IPS-18c (cell line): Measurements from ENCODE around the gene DNAH5.
"Not testable (repeated sequence)": the region's sequence is repeated elsewhere in the genome, so short reads cannot be mapped to it uniquely, and the experiment has no call there.

ENCODE experiments used
- H3K4me3 ChIP-seq: 2 replicates; pipeline ENCODE4 v1.7.0; 2013; ENCODE audit warnings: low read depth, mild to moderate bottlenecking, low read length, moderate library complexity; ENCODE audit not compliant: insufficient read depth
- H3K9me3 ChIP-seq: one replicate; pipeline ENCODE4 v1.6.1; 2013; ENCODE audit warnings: mild to moderate bottlenecking, low read length, moderate library complexity; ENCODE audit not compliant: control insufficient read depth, insufficient read depth

Gene DNAH5, protein sequence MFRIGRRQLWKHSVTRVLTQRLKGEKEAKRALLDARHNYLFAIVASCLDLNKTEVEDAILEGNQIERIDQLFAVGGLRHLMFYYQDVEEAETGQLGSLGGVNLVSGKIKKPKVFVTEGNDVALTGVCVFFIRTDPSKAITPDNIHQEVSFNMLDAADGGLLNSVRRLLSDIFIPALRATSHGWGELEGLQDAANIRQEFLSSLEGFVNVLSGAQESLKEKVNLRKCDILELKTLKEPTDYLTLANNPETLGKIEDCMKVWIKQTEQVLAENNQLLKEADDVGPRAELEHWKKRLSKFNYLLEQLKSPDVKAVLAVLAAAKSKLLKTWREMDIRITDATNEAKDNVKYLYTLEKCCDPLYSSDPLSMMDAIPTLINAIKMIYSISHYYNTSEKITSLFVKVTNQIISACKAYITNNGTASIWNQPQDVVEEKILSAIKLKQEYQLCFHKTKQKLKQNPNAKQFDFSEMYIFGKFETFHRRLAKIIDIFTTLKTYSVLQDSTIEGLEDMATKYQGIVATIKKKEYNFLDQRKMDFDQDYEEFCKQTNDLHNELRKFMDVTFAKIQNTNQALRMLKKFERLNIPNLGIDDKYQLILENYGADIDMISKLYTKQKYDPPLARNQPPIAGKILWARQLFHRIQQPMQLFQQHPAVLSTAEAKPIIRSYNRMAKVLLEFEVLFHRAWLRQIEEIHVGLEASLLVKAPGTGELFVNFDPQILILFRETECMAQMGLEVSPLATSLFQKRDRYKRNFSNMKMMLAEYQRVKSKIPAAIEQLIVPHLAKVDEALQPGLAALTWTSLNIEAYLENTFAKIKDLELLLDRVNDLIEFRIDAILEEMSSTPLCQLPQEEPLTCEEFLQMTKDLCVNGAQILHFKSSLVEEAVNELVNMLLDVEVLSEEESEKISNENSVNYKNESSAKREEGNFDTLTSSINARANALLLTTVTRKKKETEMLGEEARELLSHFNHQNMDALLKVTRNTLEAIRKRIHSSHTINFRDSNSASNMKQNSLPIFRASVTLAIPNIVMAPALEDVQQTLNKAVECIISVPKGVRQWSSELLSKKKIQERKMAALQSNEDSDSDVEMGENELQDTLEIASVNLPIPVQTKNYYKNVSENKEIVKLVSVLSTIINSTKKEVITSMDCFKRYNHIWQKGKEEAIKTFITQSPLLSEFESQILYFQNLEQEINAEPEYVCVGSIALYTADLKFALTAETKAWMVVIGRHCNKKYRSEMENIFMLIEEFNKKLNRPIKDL (N-terminal part only)

DNA sequence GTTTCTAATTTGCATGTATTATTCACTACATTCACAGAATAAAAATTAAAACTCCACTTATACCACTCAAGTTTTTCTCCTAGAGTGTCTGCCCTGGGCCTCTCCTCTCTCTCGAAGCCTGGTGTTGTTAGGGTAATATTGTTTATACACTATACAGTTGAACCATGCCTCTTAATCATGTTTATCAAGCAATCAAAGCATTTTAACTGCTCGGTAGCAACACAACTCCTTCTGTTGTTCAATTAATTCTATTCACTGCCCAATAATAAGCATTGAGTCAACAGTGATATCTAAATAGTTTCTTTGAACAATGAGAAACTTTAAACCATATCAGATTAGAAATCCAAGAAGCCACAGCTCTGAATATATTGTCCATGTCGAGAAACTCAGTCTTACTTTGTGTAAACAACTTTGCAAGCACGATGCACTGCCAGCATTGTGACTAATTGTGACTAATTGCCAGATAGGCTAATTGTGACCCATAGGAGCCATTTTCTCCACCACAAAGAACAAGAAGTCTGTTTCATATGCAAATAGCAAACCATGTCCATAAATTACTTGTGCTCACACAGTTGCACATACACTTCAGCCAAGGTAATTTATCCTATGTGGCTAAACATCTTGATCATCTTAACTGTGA lies at the start of gene DNAH5:
TSS of gene DNAH5 (minus strand) at position 129 of the 640 bp plus-strand sequence. CDS start 250 bp downstream, outside the sequence.
- no peak within 1 kb of the TSS for H3K4me3 ChIP-seq
- no peaks in the 10 kb centered on the region for H3K9me3 ChIP-seq

DNA sequence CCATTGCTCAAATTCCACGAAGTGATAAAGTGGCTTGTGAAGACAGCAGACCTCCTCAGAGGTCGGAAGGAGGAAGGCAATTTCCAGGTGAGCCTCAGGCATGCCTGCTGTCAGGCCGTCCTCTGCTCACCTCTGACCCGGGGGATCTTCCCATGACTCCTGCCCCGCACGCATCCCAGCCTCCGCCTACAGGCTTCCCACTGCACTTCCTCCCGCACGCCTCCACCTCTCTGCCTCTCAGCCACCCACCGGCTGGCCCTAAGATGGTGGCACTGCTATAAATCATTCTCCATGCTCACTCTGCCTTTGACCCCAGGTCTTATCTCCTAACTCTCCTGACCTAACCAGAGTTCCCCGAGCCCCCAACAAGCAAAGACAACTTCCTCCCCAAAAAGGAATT lies 49.4 kb upstream of the DNAH5 start:
- H3K9me3 ChIP-seq: peaks cover 7% of the 10 kb centered on the region

DNA sequence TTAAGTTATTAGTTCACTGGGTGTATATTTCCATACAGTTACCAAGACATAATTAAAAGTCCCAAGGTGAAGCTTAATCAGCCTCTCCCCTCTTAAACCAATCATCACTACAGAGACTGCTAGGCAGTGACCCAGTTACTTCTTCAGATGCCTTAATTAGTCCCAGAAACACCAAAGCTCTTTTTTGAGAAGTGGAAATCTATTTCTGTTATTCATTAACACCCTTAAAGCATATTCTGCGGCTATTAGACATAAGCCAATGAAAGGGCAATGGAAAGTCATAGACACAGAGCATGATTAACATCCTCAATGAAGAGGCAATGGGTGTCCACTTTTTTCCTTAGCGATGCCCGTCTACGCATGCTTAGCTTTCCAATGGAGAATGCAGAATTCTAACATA lies 48.3 kb upstream of the DNAH5 start:
- H3K4me3 ChIP-seq: no peak overlapping the region
- H3K9me3 ChIP-seq: peaks cover 4% of the 10 kb centered on the region

More for the DNA sequence above, 49.4 kb upstream of the DNAH5 start:
- no peak overlapping the region for H3K4me3 ChIP-seq

GRCh38 chr5:13991365-13991764 lies 46.9 kb upstream of the DNAH5 start:
- Histone ChIP-seq H3K9me3 (no peaks in the 10 kb centered on the region), H3K4me3 (no peak overlapping the region)

DNA sequence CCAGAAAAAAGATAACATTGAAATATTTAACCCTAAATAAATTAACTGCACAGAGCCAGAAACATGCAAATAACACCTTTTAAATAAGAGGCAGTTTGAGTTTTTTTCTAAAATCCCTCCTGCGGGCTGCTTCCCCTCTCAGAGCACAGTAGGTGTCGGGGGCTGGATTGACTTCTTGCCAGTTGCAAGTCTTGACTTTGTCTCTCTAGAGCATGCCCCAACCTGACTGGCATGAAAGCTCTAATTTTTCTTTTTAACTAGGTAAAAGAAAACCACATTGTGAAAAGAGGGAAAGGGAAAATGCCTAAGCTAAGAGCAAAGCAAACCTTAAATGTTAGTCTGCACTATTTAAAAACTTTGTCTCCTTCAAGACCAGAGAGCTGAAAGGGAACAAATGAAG lies 46.4 kb upstream of the DNAH5 start:
- Histone ChIP-seq H3K4me3 (no peak overlapping the region), H3K9me3 (no peaks in the 10 kb centered on the region)

DNA sequence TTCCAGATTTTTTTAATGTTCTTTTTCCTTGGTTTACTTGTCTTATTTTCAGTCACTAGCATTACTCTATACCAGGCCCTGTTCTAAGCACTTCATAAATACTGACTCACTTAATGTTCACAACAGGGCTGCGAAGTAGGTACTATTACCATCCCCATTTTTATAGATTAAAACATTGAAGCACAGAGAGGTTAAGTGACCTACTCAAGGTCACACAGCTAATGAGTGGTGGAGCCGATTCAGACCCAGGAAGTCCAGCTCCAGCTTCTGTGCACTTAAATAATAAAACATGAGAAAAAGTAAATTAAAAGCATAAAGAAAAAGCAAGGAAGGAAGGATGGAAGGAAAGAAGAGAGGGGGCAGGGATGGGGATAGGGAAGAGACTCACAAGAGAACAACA lies 45.3 kb upstream of the DNAH5 start:
- Histone ChIP-seq H3K4me3 (no peak overlapping the region), H3K9me3 (no peaks in the 10 kb centered on the region)

DNA sequence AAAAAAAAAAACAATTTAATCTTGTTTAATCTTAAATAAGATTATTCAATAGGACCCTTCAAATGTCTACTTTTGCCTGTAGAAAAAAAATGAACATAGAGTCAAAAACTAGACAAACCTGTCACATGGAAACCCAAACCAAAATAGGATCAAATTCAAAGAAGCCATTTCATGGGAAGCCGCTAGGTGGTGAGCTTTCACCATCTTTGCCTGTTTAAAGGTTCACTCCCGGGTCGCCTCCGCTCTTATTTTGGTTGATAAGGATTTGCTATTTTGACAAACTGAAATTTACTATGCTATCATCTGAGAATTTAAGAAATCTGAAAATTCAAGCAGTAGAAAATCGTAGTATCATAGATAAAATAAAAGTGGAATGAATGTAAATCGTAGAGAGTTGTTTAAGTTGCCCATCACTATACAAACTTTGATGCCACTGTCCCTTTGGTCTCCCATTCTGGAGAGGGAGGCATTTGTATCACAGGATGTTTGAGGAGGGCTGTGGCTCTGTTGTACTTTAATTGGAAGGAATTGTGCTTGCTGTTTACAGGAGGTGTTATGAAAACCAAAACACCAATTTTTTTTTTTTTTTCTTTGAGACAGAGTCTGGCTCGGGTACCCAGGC lies 43.5 kb upstream of the DNAH5 start:
- H3K4me3 ChIP-seq: no peak overlapping the region

GRCh38 chr5:13985731-13986418 lies 41.4 kb upstream of the DNAH5 start:
- H3K4me3 ChIP-seq: no peak overlapping the region

More for the DNA sequence above, 43.5 kb upstream of the DNAH5 start:
- H3K9me3 ChIP-seq: no peaks in the 10 kb centered on the region

GRCh38 chr5:13984888-13985287 lies 40.4 kb upstream of the DNAH5 start:
- H3K9me3 ChIP-seq, H3K4me3 ChIP-seq: not testable (repeated sequence)

More at GRCh38 chr5:13985731-13986418, 41.4 kb upstream of the DNAH5 start:
- no peaks in the 10 kb centered on the region for H3K9me3 ChIP-seq

- no peak overlapping the region for H3K4me3 ChIP-seq
Observed at GRCh38 chr5:13976867-13977830, 32.7 kb upstream of the DNAH5 start.

GRCh38 chr5:13976223-13976622 lies 31.7 kb upstream of the DNAH5 start:
- Histone ChIP-seq H3K4me3 (no peak overlapping the region), H3K9me3 (peaks cover 2% of the 10 kb centered on the region)

More at GRCh38 chr5:13976867-13977830, 32.7 kb upstream of the DNAH5 start:
- peaks cover 2% of the 10 kb centered on the region for H3K9me3 ChIP-seq

- no peak overlapping the region for H3K4me3 ChIP-seq
- peaks cover 2% of the 10 kb centered on the region for H3K9me3 ChIP-seq
Observed at GRCh38 chr5:13975246-13975645, 30.8 kb upstream of the DNAH5 start.

- Histone ChIP-seq H3K9me3 (peaks cover 2% of the 10 kb centered on the region), H3K4me3 (no peak overlapping the region)
Observed at GRCh38 chr5:13973724-13974123, 29.2 kb upstream of the DNAH5 start.

DNA sequence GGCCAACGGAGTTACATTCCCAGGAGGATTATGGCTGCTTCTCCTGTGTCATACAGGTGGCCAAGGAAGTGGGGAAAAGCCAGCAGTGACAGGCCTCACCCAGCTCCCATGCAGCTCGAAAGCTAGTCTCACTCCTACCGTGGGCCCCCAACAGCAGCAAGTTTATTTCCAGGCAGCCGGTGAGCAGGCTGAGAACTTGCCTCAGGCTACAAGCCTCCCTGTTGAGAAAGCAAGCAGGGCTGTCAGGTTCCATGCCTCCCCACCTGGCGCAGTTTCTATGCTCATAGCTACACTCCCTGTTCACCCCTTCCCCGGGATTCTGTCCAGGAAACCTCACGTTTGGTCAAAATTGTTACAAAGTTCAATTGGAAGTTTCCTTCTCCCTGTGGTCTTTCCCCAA lies 27.5 kb upstream of the DNAH5 start:
- H3K4me3 ChIP-seq: no peak overlapping the region
- peaks cover 2% of the 10 kb centered on the region for H3K9me3 ChIP-seq

GRCh38 chr5:13957032-13957645 lies 12.7 kb upstream of the DNAH5 start:
- H3K4me3 ChIP-seq: no peak overlapping the region
- H3K9me3 ChIP-seq: peaks cover 2% of the 10 kb centered on the region
